ENCODE measurements around the gene PTPRD. TPM values are rescaled to one million over a fixed set of nuclear protein-coding genes. Genes with fewer than 3 reads are reported as not detected.
A peak's percentile ranks its signal among the peaks of the same experiment; 100 is the strongest.

PTPRD gene
- total and polyA plus RNA-seq, 2 experiments from 2014 or later: 11.5 to 58.0 TPM

DNA sequence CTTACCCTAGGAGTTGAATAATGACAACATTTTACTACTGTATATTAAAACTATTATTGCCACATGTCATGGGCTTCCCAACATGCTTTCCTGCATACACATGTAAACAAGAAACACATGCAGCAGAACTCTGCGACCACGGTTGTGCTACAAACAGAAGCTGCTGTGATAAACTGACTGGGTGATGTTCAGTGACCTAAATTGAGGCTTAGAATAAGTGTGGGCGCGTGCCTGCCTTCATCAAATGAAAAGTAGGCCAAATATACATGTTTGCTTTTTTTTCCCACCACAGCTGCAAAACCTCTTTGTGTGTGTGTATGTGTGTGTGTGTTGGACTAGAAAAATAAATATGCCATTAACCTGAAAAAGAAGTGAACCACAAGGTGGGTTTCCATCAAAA lies 1202.1 kb downstream of the PTPRD start:
- H2AFZ ChIP-seq: peak overlapping the region; percentile 45; the same call in 1 of the 2 replicates
- DNase-seq (ENCODE audit: low spot score) (no peak), ATAC-seq (no peak)
- H3K27ac ChIP-seq (ENCODE audit: low read depth): no peak overlapping the region
- Mint-ChIP-seq H3K36me3 (ENCODE audit: low read depth) (peaks cover 5% of the 10 kb centered on the region; the same call in 2 of the 3 replicates), H3K27me3 (ENCODE audit: insufficient read depth, low read depth, poor library complexity) (no peaks in the 10 kb centered on the region), H3K4me3 (no peak overlapping the region), H3K4me1 (peaks cover 16% of the 10 kb centered on the region), H3K9me3 (peaks cover 6% of the 10 kb centered on the region; the same call in 2 of the 3 replicates), H3K27ac (no peak overlapping the region)
- peaks cover 17% of the 10 kb centered on the region for H3K4me1 ChIP-seq (ENCODE audit: insufficient read depth)
- no peak overlapping the region for H3K4me2 ChIP-seq
- no peaks in the 10 kb centered on the region for H3K36me3 ChIP-seq (ENCODE audit: insufficient read depth)
- H3K79me2 ChIP-seq (replicated peaks; ENCODE audit: insufficient read depth): no peaks in the 10 kb centered on the region
- no peaks in the 10 kb centered on the region for H4K20me1 ChIP-seq (replicated peaks; ENCODE audit: insufficient read depth)
- no peaks in the 10 kb centered on the region for H3K9me2 ChIP-seq (ENCODE audit: insufficient read depth)
- no peaks in the 10 kb centered on the region for H3K27me3 ChIP-seq (ENCODE audit: insufficient read depth)
- H3K4me3 ChIP-seq: no peak overlapping the region
- TF ChIP-seq CREB1 (CRISPR knock-in tag; IDR thresholded peaks at IDR 0.05; ENCODE audit: low read depth) (no peak), ZNF114 (CRISPR knock-in tag; IDR thresholded peaks at IDR 0.05) (no peak), NANOG (IDR thresholded peaks at IDR 0.05; ENCODE audit: borderline replicate concordance) (no peak), POLR2AphosphoS5 (IDR thresholded peaks at IDR 0.05; ENCODE audit: low read depth) (no peak), EZH2phosphoT487 (IDR thresholded peaks at IDR 0.05; ENCODE audit: unreplicated experiment) (no peak), EZH2 (IDR thresholded peaks at IDR 0.05; ENCODE audit: low read depth, unreplicated experiment) (no peak), ZNF331 (CRISPR knock-in tag; IDR thresholded peaks at IDR 0.05; ENCODE audit: low read depth) (no peak)
- TF ChIP-seq, protein P1, sequence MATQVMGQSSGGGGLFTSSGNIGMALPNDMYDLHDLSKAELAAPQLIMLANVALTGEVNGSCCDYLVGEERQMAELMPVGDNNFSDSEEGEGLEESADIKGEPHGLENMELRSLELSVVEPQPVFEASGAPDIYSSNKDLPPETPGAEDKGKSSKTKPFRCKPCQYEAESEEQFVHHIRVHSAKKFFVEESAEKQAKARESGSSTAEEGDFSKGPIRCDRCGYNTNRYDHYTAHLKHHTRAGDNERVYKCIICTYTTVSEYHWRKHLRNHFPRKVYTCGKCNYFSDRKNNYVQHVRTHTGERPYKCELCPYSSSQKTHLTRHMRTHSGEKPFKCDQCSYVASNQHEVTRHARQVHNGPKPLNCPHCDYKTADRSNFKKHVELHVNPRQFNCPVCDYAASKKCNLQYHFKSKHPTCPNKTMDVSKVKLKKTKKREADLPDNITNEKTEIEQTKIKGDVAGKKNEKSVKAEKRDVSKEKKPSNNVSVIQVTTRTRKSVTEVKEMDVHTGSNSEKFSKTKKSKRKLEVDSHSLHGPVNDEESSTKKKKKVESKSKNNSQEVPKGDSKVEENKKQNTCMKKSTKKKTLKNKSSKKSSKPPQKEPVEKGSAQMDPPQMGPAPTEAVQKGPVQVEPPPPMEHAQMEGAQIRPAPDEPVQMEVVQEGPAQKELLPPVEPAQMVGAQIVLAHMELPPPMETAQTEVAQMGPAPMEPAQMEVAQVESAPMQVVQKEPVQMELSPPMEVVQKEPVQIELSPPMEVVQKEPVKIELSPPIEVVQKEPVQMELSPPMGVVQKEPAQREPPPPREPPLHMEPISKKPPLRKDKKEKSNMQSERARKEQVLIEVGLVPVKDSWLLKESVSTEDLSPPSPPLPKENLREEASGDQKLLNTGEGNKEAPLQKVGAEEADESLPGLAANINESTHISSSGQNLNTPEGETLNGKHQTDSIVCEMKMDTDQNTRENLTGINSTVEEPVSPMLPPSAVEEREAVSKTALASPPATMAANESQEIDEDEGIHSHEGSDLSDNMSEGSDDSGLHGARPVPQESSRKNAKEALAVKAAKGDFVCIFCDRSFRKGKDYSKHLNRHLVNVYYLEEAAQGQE (IDR thresholded peaks at IDR 0.05; ENCODE audit: unreplicated experiment): no peak
- TF ChIP-seq, protein P2, sequence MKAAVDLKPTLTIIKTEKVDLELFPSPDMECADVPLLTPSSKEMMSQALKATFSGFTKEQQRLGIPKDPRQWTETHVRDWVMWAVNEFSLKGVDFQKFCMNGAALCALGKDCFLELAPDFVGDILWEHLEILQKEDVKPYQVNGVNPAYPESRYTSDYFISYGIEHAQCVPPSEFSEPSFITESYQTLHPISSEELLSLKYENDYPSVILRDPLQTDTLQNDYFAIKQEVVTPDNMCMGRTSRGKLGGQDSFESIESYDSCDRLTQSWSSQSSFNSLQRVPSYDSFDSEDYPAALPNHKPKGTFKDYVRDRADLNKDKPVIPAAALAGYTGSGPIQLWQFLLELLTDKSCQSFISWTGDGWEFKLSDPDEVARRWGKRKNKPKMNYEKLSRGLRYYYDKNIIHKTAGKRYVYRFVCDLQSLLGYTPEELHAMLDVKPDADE (IDR thresholded peaks at IDR 0.05): no peak
- TF ChIP-seq, protein P3, sequence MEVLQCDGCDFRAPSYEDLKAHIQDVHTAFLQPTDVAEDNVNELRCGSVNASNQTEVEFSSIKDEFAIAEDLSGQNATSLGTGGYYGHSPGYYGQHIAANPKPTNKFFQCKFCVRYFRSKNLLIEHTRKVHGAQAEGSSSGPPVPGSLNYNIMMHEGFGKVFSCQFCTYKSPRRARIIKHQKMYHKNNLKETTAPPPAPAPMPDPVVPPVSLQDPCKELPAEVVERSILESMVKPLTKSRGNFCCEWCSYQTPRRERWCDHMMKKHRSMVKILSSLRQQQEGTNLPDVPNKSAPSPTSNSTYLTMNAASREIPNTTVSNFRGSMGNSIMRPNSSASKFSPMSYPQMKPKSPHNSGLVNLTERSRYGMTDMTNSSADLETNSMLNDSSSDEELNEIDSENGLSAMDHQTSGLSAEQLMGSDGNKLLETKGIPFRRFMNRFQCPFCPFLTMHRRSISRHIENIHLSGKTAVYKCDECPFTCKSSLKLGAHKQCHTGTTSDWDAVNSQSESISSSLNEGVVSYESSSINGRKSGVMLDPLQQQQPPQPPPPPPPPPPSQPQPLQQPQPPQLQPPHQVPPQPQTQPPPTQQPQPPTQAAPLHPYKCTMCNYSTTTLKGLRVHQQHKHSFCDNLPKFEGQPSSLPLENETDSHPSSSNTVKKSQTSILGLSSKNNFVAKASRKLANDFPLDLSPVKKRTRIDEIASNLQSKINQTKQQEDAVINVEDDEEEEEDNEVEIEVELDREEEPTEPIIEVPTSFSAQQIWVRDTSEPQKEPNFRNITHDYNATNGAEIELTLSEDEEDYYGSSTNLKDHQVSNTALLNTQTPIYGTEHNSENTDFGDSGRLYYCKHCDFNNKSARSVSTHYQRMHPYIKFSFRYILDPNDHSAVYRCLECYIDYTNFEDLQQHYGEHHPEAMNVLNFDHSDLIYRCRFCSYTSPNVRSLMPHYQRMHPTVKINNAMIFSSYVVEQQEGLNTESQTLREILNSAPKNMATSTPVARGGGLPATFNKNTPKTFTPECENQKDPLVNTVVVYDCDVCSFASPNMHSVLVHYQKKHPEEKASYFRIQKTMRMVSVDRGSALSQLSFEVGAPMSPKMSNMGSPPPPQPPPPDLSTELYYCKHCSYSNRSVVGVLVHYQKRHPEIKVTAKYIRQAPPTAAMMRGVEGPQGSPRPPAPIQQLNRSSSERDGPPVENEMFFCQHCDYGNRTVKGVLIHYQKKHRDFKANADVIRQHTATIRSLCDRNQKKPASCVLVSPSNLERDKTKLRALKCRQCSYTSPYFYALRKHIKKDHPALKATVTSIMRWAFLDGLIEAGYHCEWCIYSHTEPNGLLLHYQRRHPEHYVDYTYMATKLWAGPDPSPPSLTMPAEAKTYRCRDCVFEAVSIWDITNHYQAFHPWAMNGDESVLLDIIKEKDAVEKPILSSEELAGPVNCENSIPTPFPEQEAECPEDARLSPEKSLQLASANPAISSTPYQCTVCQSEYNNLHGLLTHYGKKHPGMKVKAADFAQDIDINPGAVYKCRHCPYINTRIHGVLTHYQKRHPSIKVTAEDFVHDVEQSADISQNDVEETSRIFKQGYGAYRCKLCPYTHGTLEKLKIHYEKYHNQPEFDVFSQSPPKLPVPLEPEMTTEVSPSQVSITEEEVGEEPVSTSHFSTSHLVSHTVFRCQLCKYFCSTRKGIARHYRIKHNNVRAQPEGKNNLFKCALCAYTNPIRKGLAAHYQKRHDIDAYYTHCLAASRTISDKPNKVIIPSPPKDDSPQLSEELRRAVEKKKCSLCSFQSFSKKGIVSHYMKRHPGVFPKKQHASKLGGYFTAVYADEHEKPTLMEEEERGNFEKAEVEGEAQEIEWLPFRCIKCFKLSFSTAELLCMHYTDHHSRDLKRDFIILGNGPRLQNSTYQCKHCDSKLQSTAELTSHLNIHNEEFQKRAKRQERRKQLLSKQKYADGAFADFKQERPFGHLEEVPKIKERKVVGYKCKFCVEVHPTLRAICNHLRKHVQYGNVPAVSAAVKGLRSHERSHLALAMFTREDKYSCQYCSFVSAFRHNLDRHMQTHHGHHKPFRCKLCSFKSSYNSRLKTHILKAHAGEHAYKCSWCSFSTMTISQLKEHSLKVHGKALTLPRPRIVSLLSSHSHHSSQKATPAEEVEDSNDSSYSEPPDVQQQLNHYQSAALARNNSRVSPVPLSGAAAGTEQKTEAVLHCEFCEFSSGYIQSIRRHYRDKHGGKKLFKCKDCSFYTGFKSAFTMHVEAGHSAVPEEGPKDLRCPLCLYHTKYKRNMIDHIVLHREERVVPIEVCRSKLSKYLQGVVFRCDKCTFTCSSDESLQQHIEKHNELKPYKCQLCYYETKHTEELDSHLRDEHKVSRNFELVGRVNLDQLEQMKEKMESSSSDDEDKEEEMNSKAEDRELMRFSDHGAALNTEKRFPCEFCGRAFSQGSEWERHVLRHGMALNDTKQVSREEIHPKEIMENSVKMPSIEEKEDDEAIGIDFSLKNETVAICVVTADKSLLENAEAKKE (CRISPR knock-in tag; IDR thresholded peaks at IDR 0.05): no peak
- H3F3A ChIP-seq (replicated peaks; ENCODE audit: low read depth): no peaks in the 10 kb centered on the region
